Urinary bladder (tissue), 4 donors: ENCODE data around the gene DLGAP3. TPM values are rescaled to one million over a fixed set of nuclear protein-coding genes. Genes with fewer than 3 reads are reported as not detected.
"Not testable (repeated sequence)": the region's sequence is repeated elsewhere in the genome, so short reads cannot be mapped to it uniquely, and the experiment has no call there.

Experiments used
- DNase-seq: peaks from one replicate; pipeline ENCODE4 v3.0.0-alpha.2; 2015; ENCODE audit errors: extremely low spot score
- H3K27ac ChIP-seq: one replicate; pipeline ENCODE4 v1.5.1; 2013; ENCODE audit warnings: low read depth, mild to moderate bottlenecking, moderate library complexity
- H3K36me3 ChIP-seq: one replicate; pipeline ENCODE4 v1.6.1; 2013; ENCODE audit warnings: mild to moderate bottlenecking, moderate library complexity; ENCODE audit not compliant: insufficient read depth
- H3K4me1 ChIP-seq: one replicate; pipeline ENCODE4 v1.6.1; 2013; ENCODE audit warnings: mild to moderate bottlenecking, moderate library complexity; ENCODE audit not compliant: insufficient read depth
- H3K4me3 ChIP-seq: one replicate; pipeline ENCODE4 v1.5.1; 2013; ENCODE audit warnings: low read depth, low read length
- WGBS: extraction: QIAGEN DNeasy Blood & Tissue Kit; methylation state at CpG from one replicate; pipeline ENCODE4 v1.1.7; 2013; 5-methylcytosine and 5-hydroxymethylcytosine counted together
- polyA plus RNA-seq: library from polyadenylated mRNA; stranded (reverse); fragments of 200-250 nt; gene quantifications from one replicate; pipeline ENCODE4 v1.2.3, GENCODE V29; 2013
- total RNA-seq: library from RNA; depleted of rRNA; stranded (reverse); fragments of >200 nt; gene quantifications from one replicate; pipeline ENCODE4 v1.2.3, GENCODE V29; 2014
- donor health status: healthy with polysubstance abuse.
- donor health status: healthy.

DLGAP3 gene
- total and polyA plus RNA-seq, 2 donors: 0.29 TPM; not detected in 1

DNA sequence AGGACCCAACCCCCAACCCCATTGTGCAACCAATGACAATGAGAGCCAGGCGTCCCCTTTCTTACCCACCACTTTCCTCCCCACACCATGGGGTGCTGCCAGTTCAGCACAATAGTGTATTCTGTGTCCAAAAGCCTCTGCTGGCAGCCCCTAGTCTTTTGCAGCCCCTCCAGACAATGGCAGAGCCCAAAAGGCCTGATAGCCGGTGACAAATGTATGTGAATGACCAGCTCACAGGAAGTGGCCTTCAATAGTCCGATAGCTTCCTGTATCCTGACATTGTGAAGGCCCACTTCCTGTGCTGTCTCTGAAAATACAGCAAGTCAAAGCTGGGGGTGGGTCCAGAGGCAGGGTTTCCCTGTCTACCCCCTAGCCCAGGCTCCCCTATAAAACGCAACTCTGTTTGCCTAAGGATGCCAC, 86.5 kb downstream of the DLGAP3 start:
- no peak overlapping the region for H3K27ac ChIP-seq
- no peak for DNase-seq
- no peaks in the 10 kb centered on the region for H3K4me1 ChIP-seq
- WGBS: 79% methylated on average over 4 of the region's 4 CpGs
- no peak overlapping the region for H3K4me3 ChIP-seq
- H3K36me3 ChIP-seq: no peaks in the 10 kb centered on the region

- DNase-seq: no peak
- no peak overlapping the region for H3K27ac ChIP-seq
- 57% methylated on average over 3 of the region's 3 CpGs for WGBS
- no peaks in the 10 kb centered on the region for H3K4me1 ChIP-seq
- no peak overlapping the region for H3K4me3 ChIP-seq
- no peaks in the 10 kb centered on the region for H3K36me3 ChIP-seq
These were observed 87.4 kb downstream of the DLGAP3 start for GRCh38 chr1:34842073-34842472.

GRCh38 chr1:34840426-34840825, 89.0 kb downstream of the DLGAP3 start:
- no peak overlapping the region for H3K27ac ChIP-seq
- no peak overlapping the region for H3K4me3 ChIP-seq
- DNase-seq: no peak
- no peaks in the 10 kb centered on the region for H3K4me1 ChIP-seq
- no peaks in the 10 kb centered on the region for H3K36me3 ChIP-seq
- 84% methylated on average over 3 of the region's 3 CpGs for WGBS

DNA sequence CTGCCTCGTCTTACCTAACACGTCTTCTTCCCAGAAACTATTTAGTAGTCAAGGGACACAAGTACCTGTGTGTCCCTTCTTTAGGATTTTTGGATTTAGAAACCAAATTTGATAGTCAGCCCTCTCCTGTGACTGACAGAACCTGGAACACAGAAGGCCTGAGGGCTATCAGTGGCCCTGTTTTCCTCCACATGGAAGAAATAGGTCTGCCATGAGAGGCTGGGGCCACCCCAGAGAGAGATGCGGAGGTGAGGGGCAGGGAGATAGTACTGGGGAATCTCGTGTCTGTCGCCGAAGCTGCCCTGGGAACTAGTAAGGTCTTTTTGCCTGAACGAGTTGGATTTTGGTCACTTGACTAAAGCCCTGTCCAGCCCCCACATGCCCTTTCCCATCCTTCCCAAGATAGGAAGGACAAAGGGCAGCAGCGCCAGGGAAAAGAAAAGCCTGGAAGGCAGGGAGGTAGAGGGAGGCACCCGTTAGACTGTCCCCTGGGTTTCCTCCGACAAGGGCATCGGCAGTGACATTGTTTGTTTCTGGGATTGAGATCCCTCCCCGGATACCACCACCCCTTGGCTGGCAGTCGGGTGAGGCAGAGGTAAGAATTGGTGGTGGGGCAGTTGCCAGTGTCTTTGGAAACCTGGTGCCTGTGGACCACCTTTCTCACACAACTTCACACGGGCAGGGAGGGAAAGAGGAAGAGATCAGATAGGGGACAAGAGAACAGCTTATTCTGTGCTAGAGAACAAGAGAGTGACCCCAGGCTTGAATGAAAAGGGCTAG, 89.7 kb downstream of the DLGAP3 start:
- Histone ChIP-seq H3K27ac (no peak overlapping the region), H3K4me1 (no peaks in the 10 kb centered on the region), H3K36me3 (no peaks in the 10 kb centered on the region), H3K4me3 (no peak overlapping the region)
- DNase-seq: no peak
- WGBS: 76% methylated on average over 14 of the region's 14 CpGs

DNA sequence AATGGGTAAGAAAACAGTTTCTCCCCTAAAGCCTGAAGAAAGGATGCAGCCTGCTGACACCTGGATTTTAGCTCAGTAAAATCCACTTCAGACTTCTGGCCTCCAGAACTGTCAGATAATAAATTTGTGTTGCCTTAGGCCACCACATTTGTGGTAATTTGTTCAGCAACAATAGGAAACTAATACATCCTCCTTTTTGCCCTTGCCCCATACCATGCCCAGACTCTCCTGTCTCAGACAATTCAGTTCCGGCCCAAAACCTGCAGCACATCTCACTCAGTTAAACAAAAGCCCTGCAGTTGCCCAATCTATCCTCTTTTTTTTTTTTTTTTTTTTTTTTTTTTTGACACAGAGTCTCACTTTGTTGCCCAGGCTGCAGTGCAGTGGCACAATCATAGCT, 95.7 kb downstream of the DLGAP3 start:
- Histone ChIP-seq H3K27ac (no peak overlapping the region), H3K36me3 (no peaks in the 10 kb centered on the region), H3K4me3 (no peak overlapping the region), H3K4me1 (no peaks in the 10 kb centered on the region)
- WGBS: 88% methylated on average over 1 of the region's 1 CpG
- DNase-seq: no peak

DNA sequence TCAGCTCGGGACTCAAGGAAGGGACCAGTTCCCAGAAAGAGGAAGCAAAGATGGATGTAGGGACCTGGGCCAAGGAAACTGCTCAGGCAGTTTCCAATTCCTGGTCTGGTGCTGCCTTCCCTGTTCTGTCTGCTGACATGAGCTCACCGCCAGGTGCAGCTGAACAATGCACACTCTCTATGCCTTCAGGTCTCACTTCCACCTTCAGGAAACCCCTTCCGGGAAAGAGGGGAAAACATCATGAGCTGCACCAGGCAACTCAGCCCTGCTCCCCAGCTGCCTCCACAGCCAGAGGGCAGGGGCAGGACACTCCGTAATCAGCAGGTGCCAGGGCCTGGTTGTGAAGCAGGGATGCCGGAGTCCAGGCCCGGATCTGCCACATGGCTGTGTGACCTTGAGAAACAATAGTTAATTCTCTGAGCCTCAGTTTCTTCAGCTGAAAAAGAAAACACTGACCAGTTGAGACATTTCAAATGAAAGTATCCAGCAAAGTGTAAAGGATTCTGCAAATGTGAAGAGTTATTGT, 97.7 kb downstream of the DLGAP3 start:
- H3K36me3 ChIP-seq: no peaks in the 10 kb centered on the region
- no peak for DNase-seq
- 84% methylated on average over 6 of the region's 6 CpGs for WGBS
- no peaks in the 10 kb centered on the region for H3K4me1 ChIP-seq
- no peak overlapping the region for H3K4me3 ChIP-seq
- no peak overlapping the region for H3K27ac ChIP-seq

- Histone ChIP-seq H3K36me3 (no peaks in the 10 kb centered on the region), H3K4me1 (no peaks in the 10 kb centered on the region), H3K4me3 (no peak overlapping the region), H3K27ac (no peak overlapping the region)
- WGBS: 79% methylated on average over 3 of the region's 3 CpGs
- DNase-seq: no peak
These were observed 100.2 kb downstream of the DLGAP3 start for GRCh38 chr1:34829250-34829649.

- Histone ChIP-seq H3K27ac (no peak overlapping the region), H3K4me1 (no peaks in the 10 kb centered on the region), H3K36me3 (no peaks in the 10 kb centered on the region), H3K4me3 (no peak overlapping the region)
- WGBS: 79% methylated on average over 2 of the region's 2 CpGs
- DNase-seq: no peak
These were observed 100.8 kb downstream of the DLGAP3 start for GRCh38 chr1:34828611-34829010.

GRCh38 chr1:34827341-34827941, 102.0 kb downstream of the DLGAP3 start:
- 81% methylated on average over 5 of the region's 5 CpGs for WGBS
- Histone ChIP-seq H3K27ac (no peak overlapping the region), H3K4me1 (no peaks in the 10 kb centered on the region), H3K36me3 (no peaks in the 10 kb centered on the region), H3K4me3 (no peak overlapping the region)
- DNase-seq: no peak

- DNase-seq: no peak
- Histone ChIP-seq H3K4me1 (no peaks in the 10 kb centered on the region), H3K27ac (peak overlapping the region; percentile 14), H3K36me3 (no peaks in the 10 kb centered on the region), H3K4me3 (no peak overlapping the region)
- WGBS: 61% methylated on average over 11 of the region's 11 CpGs
These were observed 103.9 kb downstream of the DLGAP3 start for GRCh38 chr1:34825455-34826091.

DNA sequence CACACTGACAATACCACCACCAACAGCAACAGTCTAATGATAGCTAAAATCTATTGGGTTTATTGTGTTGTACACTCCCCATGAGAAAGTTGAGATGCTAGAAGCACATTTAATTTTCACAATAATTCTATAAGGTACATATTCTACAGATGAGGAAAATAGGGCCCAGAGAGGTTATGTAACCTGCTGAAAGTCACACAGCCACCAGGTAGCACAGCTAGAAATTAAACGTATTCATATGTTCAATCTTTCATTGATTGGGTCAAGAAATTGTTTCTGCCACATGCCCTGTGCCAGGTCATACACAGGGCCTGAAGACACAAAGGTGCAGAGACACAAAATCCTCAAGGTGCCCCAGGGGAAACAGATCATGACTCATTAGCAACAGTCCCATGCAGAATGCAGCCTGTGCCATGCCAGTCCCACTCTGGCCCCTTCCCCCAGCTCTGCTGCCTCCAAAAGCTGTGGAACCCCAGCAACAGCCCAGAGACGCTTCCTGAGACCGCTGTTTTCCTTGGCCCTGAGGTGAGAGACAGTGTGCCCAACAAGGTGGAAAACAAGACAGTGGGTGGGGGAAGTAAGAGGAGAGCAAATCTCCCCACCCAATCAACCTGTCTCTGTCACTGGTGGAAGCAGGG, 104.5 kb downstream of the DLGAP3 start:
- Histone ChIP-seq H3K4me3 (no peak overlapping the region), H3K36me3 (no peaks in the 10 kb centered on the region), H3K27ac (peak overlapping the region; percentile 14), H3K4me1 (no peaks in the 10 kb centered on the region)
- WGBS: 78% methylated on average over 3 of the region's 3 CpGs
- no peak for DNase-seq

GRCh38 chr1:34822202-34822601, 107.2 kb downstream of the DLGAP3 start:
- Histone ChIP-seq H3K27ac (no peak overlapping the region), H3K4me3 (no peak overlapping the region), H3K36me3 (no peaks in the 10 kb centered on the region), H3K4me1 (no peaks in the 10 kb centered on the region)
- WGBS: 83% methylated on average over 3 of the region's 3 CpGs
- no peak for DNase-seq

GRCh38 chr1:34818862-34819261, 110.6 kb downstream of the DLGAP3 start:
- WGBS: 98% methylated on average over 2 of the region's 2 CpGs
- H3K36me3 ChIP-seq, H3K4me1 ChIP-seq, H3K4me3 ChIP-seq, DNase-seq, H3K27ac ChIP-seq: not testable (repeated sequence)
